GM13976 (cell line): ENCODE results near the gene NLRC5.
A peak's percentile ranks its signal among the peaks of the same experiment; 100 is the strongest.

Source experiments
- DNase-seq: peaks from one replicate; pipeline ENCODE4 v3.0.0; 2012; ENCODE audit warnings: low spot score
- in situ Hi-C: fragments of 300-500 bp; cut with MboI; formaldehyde crosslinking; loops from one replicate; pipeline ENCODE4 v1.12.0; 2022; ENCODE audit warnings: low sequenced_read_pairs, mixed read lengths, inconsistent platforms; ENCODE audit not compliant: unreplicated experiment
- TF ChIP-seq, protein P1 (sequence below): IDR thresholded peaks from 2 replicates; pipeline ENCODE4 v1.5.1; 2012; ENCODE audit warnings: borderline replicate concordance, mild to moderate bottlenecking; ENCODE audit not compliant: insufficient read depth; ENCODE audit errors: extremely low read depth, missing control alignments, control extremely low read depth

NLRC5 gene

GRCh38 chr16:57091975-57092785 is 102.8 kb downstream of the NLRC5 start, which contains the start of gene CPNE2:
Gene CPNE2 (plus strand): TSS chr16:57092583. CDS start chr16:57110743, 18,160 bp downstream.
- in situ Hi-C loops: loop anchor here (10.0 to 25.0 kb wide), 2 partner anchors 73 to 320 kb away; partner anchors contain the start of gene CCL17
- DNase-seq: peak; percentile 84
- TF ChIP-seq, protein P1, sequence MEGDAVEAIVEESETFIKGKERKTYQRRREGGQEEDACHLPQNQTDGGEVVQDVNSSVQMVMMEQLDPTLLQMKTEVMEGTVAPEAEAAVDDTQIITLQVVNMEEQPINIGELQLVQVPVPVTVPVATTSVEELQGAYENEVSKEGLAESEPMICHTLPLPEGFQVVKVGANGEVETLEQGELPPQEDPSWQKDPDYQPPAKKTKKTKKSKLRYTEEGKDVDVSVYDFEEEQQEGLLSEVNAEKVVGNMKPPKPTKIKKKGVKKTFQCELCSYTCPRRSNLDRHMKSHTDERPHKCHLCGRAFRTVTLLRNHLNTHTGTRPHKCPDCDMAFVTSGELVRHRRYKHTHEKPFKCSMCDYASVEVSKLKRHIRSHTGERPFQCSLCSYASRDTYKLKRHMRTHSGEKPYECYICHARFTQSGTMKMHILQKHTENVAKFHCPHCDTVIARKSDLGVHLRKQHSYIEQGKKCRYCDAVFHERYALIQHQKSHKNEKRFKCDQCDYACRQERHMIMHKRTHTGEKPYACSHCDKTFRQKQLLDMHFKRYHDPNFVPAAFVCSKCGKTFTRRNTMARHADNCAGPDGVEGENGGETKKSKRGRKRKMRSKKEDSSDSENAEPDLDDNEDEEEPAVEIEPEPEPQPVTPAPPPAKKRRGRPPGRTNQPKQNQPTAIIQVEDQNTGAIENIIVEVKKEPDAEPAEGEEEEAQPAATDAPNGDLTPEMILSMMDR: no peak

DNA sequence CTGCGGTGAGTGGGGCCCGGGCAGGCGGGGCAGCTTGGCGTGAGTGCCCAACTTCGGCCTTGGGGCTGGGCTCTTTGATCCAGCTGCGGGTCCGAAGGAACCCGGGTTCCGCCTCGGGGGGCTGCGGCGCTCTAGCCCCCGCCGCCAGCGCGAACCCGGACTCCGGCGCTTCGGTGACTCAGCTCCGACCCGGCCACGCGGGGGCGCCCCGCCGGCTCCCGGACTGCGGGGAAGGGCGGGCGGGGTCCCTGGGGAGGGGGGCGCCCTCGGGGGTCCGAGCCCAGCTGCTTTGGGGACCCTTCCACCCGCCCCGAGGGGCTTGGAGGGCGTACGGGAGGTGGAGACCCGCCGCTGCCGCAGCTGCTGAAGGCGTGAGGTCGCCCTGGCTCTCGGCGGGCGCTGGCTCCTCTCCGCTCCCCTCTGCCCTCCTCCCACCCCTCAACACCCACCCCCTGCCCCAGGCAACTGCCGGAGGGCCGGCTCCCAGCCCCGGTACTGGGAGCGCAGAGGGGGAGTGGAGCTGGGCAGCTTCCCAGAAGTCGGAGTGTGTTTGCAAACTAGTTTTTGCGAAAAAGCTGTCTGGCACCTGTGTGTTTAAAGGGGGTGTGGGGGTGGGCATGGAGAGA is 103.5 kb downstream of the NLRC5 start:
- TF ChIP-seq, protein P1: peak; percentile 53
- in situ Hi-C loops: loop anchor here (10.0 to 25.0 kb wide), 2 partner anchors 72 to 319 kb away; partner anchors contain the start of gene CCL17
- DNase-seq: peak; percentile 84

DNA sequence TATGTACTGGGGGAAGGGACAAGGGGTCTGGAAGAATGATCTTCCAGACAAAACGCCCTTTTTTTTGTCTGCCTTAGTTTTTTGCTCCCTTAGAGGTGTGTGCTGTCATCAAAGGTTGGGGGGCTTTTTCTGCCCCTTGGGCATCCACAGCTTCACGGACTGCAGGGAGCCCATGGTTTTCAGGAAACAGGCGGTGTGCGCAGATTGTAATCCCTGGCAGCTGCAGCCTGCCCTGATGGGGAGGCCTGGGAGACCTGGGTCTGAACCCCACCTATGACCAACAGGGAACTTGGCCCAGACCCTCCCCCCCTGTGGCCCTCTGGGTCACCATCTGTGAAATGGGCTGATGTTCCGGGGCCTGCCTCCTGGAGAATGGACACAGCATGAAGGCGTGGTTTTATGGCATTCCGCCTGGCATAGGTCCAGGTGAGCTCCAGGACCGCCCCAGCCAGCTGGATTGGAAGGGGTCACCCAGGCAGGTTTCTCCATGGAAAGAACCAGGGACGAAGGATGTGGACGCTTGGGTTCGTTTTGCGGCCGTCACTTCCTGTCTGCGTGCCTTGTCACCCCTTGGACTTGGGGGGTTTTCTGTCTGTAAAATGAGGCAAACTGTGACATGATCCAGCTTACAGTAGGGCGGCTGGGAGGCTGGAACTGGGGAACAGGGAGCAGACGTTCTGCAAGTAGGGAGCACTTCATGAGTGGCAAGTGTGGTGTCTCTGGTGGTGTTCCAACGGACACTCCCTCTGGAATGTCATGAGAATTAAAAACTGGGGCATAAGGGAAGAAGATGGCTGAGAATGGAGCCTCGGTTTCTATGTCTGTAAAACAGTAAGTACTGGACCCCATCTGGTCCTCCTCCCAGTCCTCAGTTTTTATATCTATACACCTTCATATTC is 104.6 kb downstream of the NLRC5 start:
- in situ Hi-C loops: loop anchor here (10.0 to 25.0 kb wide), 2 partner anchors 71 to 318 kb away; partner anchors contain the start of gene CCL17
- DNase-seq: no peak
- TF ChIP-seq, protein P1: no peak

GRCh38 chr16:57094911-57095310 is 105.6 kb downstream of the NLRC5 start:
- TF ChIP-seq, protein P1: no peak
- in situ Hi-C loops: loop anchor here (10.0 to 25.0 kb wide), 2 partner anchors 70 to 317 kb away; partner anchors contain the start of gene CCL17
- no peak for DNase-seq

GRCh38 chr16:57096192-57096591 is 106.8 kb downstream of the NLRC5 start:
- in situ Hi-C loops: loop anchor here (10.0 to 25.0 kb wide), 2 partner anchors 69 to 316 kb away; partner anchors contain the start of gene CCL17

More at GRCh38 chr16:57096192-57096591, 106.8 kb downstream of the NLRC5 start:
- TF ChIP-seq, protein P1: no peak
- no peak for DNase-seq
